ENCODE measurements around the gene SIGLEC14. TPM values are rescaled to one million over a fixed set of nuclear protein-coding genes. Genes with fewer than 3 reads are reported as not detected.

Gene SIGLEC14
- total RNA-seq, 2 experiments from 2014 or later = 0.08 TPM; not detected in 1

GRCh38 chr19:51628153-51628939, 18.3 kb downstream of the SIGLEC14 start:
- POLR2A ChIA-PET = no interaction called here
- CTCF ChIA-PET = interaction anchor here (0.6 kb wide), 1 partner anchor 191 kb away, joined by 5 read pairs; no protein-coding TSS in a partner anchor

DNA sequence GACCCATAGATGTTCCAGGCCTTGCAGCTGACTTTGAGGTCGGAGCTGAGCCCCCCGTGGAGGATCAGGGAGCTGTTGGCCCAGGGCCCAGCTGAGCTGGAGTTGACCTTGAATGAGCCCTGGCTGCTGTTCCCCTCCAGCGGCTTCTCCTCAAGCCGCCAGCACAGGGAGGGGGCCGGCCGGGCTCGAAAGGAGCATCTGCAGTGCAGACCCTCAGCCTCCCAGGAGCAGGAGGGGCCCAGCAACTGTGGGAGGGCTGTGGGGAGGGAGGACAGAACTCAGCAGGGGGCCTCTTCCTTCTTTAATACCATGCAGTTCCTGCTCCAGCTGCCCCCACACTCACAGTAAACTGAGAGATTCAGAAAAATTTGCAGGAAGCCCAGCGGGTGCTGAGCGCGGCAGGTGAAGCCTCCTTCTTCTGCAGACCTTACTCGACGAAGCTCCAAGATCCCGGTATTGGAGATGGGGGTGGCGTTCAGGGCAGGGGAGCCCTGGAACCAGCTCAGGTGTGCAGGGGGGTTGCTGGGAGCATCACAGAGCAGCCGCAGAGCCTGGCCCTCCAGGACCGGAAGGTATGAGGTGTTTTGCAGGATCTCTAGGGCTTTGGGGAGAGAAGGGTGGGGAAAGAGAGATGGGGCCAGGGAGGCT, 19.0 kb downstream of the SIGLEC14 start:
- ChIA-PET CTCF (interaction anchor here (0.6 kb wide), 1 partner anchor 190 kb away, joined by 5 read pairs; no protein-coding TSS in a partner anchor), POLR2A (no interaction called here)

DNA sequence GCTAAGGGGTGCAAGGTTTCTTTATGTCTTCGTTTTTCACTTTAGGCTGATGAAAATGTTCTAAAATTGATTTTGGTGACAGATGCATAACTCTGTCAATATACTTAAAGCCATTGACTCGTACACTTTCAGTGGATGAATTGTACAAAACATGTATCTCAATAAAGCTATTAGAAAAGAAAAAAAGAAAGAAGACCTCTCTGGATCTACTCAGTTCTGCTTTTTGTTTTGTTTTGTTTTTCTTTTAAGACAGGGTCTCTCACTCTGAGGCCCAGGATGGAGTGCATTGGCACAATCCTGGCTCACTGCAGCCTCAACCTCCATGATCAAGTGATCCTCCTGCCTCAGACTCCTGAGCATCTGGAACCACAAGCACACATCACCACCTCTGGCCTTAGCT, 19.9 kb downstream of the SIGLEC14 start:
- ChIA-PET POLR2A (no interaction called here), CTCF (no interaction called here)

- POLR2A ChIA-PET = no interaction called here
- CTCF ChIA-PET = interaction anchor here (0.8 kb wide), 1 partner anchor 253 kb away, joined by 3 read pairs; no protein-coding TSS in a partner anchor
Observed at GRCh38 chr19:51621178-51621577, 25.4 kb downstream of the SIGLEC14 start.

DNA sequence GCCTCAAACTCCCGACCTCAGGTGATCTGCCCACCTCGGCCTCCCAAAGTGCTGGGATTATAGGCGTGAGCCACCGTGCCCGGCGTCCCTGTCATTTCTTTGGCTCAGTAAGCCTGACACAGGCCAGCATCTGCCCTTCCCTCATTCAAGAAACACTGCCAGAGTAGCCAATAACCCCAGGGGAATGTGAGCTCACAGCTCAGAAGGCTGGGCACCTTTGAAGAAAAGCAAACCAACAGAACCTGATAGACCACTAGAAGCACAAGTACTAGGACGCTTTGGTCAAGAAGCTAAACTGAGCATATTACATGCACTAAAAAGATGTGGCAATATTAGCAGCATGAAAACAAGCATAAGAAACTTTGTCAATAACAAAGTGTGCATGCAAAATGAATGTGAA, 30.6 kb downstream of the SIGLEC14 start:
- POLR2A ChIA-PET = no interaction called here

DNA sequence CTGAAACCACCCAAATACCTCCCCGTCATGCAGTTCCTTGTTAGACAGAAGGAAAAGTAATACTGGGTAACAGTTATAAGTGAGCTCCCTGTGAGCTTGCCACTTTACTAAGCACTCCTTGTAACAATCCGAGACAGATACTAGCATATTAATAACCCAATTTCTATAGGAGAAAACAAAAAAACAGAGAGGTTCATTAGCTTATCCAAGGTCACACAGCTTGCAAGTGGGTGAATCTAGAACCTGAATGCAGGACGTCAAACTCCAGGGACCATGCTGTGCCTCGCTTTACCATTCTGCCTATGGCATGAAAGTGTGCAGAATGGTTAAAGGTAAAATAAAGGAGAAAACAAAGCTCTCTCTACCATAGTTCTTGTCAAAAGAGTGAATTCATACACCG, 31.8 kb downstream of the SIGLEC14 start:
- ChIA-PET CTCF (interaction anchor here (1.0 kb wide), 1 partner anchor 23 kb away, joined by 3 read pairs; no protein-coding TSS in a partner anchor), POLR2A (no interaction called here)

More for the DNA sequence above, 30.6 kb downstream of the SIGLEC14 start:
- CTCF ChIA-PET = no interaction called here

DNA sequence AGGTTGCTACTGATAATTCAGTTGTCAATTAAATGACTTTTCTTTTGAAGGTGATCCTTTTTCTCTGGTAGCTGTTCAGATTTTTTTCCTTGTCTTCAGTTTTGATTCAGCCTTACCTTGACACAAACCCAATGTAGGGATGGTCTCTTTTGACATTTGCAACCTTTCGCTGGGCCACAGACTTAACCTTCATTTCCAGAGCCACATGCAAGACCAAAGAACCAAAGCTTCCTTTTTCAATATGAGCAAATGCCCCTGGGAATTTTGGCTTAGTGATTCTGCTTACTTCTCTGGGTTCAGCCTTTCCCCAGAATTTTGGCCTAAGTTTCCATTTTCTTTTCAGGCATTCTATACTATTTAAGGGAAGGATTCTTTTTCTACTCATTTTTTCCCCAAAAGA, 36.0 kb downstream of the SIGLEC14 start:
- ChIA-PET POLR2A (no interaction called here), CTCF (no interaction called here)

- CTCF ChIA-PET = no interaction called here
- POLR2A ChIA-PET = no interaction called here
Observed at GRCh38 chr19:51607920-51608562, 38.6 kb downstream of the SIGLEC14 start.

DNA sequence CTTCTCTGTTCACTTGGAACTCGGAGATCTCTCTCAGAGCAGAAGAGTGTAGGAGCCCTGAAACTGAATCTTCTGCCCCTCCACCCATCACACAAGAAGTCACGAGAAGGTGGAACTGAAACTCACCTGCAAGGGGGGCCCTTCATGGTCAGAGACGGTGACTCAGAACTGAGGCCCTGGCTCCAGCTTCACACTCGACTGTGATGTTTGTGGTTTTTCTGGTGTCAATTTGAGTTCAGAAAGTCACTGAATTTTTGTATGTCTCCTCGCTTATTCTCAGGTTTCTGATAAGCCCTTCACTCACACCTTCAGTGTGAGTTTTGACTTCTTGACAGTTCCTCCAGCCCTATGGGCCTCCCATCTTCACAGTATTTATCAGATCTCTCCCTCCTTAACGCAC, 39.5 kb downstream of the SIGLEC14 start:
- POLR2A ChIA-PET = no interaction called here

GRCh38 chr19:51602189-51602854, 44.3 kb downstream of the SIGLEC14 start:
- ChIA-PET CTCF (no interaction called here), POLR2A (no interaction called here)

More for the DNA sequence above, 39.5 kb downstream of the SIGLEC14 start:
- CTCF ChIA-PET = no interaction called here

DNA sequence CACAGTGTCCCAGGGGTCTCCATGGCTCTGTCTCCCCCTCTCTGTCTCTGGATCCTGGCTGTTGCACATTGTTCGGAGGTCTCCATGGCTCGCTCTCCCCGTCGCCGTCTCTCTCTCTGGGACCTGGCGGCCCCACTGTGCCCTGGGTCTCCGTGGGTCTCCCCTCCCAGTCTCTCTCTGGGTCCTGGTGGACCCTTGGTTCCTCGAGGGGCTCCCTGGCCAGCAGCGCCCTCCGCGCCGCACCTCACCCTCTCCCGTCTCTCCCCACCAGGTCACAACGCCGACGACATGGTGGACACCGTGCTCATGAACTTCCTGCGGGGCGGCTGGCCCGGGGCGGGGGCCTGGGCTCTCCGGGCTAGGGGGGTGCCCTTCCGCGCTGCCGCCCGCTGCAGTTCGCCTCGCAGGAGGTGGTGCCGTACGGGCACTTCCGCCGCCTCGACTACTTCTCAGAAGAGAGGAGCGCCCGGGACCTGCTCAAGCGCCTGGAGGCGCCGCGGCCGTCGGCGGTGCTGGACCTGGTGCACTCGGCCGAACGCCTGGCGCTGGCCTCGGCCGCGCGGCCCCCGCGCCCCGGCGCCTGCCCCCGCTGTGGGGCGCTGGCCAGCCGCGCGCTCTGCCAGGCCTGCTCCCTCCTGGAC, 45.6 kb downstream of the SIGLEC14 start:
- POLR2A ChIA-PET = no interaction called here
- CTCF ChIA-PET = no interaction called here

DNA sequence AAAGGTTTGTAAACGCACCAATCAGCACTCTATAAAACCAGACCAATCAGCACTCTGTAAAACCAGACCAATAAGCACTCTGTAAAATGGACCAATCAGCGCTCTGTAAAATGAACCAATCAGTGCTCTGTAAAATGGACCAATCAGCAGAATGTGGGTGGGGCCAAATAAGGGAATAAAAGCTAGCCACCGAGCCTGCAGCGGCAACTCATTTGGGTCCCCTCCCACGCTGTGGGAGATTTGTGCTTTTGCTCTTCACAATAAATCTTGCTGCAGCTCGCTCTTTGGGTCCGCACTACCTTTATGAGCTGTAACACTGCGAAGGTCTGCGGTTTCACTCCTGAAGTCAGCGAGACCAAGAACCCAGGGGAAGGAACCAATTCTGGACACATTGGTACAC, 47.5 kb downstream of the SIGLEC14 start:
- ChIA-PET CTCF (no interaction called here), POLR2A (no interaction called here)

DNA sequence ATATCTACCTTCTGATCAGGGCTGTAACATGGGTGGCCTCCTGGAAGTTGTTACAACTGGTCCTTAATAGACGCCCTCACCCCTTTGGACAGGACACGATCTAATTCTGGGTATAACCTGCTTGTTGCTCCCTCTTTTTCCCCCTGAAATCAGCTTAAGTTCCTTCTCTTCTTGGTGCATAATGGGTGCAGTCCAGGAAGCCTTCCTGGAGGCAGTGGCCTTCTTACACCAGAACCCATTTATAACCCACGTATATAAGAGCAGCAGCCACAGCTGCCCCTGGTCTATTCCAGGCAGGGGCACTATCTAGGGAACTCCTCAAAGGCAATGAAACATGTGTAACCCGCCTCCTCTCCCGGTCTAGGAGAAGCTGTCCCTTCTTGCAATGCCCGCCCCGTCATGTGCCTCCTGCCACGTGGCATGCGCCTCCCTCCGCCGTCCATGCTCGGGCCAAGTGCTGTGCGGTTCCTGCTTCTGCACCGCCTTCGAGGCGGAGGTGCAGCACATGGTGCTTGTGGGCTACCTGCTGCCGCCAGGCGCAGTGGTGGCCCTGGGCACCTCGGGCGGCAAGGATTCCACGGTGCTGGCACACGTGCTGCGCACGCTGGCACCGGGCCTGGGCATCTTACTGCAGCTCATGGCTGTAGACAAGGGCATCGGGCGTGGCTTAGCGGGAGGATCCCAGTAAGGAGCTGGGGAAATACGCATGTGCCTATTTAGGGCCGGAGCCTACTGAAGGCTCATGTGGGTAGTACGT, 48.3 kb downstream of the SIGLEC14 start:
- POLR2A ChIA-PET = no interaction called here
- CTCF ChIA-PET = no interaction called here

DNA sequence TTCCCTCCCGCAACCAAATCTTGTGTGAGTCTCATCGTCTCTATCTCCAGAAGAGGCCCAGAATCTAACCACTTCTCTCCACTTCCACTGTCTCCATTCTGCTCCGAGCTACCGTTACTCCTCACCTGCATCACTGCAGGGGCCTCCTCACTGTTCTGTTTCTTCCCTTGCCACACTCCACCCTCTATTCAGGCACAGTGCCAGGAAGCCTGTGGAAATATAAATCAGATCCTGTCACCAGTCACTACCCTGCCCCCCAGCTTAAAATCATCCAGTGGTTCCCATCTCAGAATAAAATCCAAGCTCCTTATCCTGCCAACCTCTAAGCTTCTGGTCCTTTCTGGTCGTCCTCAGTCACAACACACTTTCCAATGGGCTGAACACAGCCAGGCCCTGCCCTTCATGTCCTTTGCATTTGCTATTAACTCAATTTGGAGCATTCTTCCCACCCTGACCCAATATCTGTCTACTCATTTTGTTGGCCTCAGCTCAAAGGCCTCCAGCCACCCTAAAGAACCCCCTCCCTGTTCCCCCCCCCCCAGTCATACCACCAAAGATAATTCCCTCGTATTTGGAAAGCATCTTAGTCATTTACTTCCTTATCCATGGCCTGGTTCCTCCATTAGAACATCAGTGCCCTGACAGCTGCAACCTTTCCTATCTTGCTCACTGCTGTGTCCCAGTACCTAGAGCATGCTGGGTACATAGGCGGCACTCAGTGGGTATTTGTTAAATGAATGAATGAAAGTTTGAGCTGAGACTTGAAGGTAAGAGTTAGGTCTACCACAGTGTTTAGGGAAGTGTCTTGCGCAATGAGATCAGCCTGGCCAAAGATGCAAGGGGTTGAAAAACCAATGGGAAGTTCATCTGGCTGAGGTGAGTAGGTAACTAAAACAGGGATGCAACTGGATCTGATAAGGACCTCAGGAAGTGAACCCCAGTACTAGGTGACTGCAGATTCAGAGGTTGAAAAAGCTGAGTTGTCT, 51.1 kb downstream of the SIGLEC14 start:
- POLR2A ChIA-PET = no interaction called here
- CTCF ChIA-PET = interaction anchor here (1.3 to 1.5 kb wide), 3 partner anchors 10 to 174 kb away, joined by 3 to 5 read pairs (median 4); no protein-coding TSS in a partner anchor

DNA sequence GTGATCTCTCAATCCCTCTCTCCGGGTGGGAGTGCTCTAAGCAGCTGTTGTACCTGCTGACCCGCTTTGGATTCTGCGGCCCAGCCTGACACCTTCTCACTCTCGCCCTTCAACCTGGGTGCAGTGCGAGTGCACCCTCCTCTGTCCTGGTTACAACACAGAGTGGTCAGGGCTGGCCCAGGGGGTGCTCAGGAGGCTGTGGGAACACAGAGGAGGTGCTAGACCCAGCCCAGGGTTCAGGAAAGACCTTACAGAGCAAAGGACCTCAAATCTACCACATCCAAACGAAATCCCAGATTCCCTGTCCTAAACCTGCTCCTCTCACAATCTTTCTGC, 51.9 kb downstream of the SIGLEC14 start:
- POLR2A ChIA-PET = no interaction called here
- CTCF ChIA-PET = interaction anchor here (0.6 to 0.9 kb wide), 2 partner anchors 66 to 1530 kb away, joined by 3 read pairs; no protein-coding TSS in a partner anchor

GRCh38 chr19:51593969-51594773, 52.5 kb downstream of the SIGLEC14 start:
- ChIA-PET CTCF (interaction anchor here (0.6 to 0.9 kb wide), 3 partner anchors 67 to 1529 kb away, joined by 3 read pairs; no protein-coding TSS in a partner anchor), POLR2A (interaction anchor here (0.7 kb wide), 1 partner anchor 199 kb away, joined by 3 read pairs; no protein-coding TSS in a partner anchor)

All from activated CD8-positive, alpha-beta memory T cell treated with anti-CD3 and anti-CD28 coated beads for 36 hours (primary cell).